ENCODE data around the gene TMEM207.
"Not testable (repeated sequence)": the region's sequence is repeated elsewhere in the genome, so short reads cannot be mapped to it uniquely, and the experiment has no call there.

TMEM207 gene

DNA sequence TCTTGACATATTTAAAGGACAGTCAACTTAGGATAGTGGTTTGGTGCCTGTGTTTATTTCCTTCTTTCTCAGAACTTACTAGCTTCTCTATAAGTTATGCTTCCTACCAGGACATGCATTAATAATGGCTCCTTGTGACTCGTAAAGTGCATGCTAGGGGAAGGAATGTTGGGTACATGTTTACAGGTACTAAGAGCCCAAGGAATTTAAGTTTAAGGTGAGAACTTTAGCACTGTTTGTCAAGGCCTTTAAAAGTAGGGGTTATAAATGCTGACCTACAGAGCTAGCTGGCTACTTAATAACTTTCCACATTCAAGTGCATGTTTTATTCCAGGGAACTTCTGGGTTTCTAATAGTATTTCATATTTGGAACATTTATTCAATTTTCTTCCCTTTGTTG, at the start of gene TMEM207:
TSS of gene TMEM207 (minus strand) at position 101 of the 400 bp plus-strand sequence. CDS start at position 9, 92 bp downstream.
- DNase-seq = no peak

DNA sequence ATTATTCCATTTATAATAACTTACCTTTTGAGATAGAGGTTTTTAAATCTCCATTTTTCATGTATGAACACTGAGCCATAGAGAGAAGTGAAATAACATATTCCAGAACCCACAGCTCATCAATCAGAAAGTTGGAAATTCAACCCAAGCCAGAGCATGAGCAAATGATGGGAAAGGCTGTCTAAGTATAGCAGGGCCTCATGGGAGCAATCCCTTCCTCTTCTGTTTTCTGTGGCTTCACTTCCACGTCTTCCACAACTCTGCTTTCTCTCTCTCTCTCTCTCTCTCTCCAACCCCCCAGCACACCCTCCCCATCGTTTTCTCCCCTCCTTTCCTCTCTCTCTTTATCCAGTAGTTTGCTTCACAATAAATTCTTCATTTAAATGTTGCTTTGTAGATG, 49.4 kb upstream of the TMEM207 start:
- DNase-seq = no peak

DNA sequence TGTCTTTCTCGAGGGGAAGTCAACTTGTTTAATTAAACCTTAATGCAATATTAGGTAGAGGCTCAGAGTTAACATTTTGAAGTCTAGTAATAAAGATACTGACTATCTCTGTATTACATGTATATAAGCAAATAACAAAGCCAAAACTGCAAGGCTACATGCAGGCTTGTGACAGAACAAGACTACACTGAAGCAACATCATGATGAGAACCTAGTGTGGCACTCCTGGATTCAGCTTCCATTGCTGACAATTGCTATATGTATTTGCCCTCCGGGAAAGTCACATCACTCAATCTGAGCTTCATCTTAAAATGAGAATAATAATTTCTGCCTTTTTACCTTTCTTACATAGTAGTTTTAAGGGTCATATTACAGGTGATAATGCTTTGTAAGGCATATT, 48.6 kb upstream of the TMEM207 start:
- no peak for DNase-seq

DNA sequence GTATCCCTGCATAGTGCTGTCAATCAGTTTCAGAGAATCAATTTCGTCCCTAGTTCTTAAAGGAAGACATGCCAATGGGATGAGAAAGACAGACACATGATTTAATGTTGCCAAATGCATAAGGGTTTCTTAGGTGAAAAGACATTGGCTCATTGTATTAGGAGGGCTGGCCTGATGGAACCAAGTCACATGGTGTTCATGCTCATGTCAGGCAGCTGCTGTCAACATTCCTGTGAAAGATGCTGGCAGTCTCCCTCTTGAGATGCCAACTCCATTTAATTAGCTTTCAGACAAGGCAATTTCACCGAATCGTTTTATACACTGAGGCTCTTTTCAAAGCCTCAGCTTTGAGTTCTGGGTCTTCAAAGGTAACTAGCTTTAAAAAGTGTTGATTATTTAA, 48.1 kb upstream of the TMEM207 start:
- no peak for DNase-seq

DNA sequence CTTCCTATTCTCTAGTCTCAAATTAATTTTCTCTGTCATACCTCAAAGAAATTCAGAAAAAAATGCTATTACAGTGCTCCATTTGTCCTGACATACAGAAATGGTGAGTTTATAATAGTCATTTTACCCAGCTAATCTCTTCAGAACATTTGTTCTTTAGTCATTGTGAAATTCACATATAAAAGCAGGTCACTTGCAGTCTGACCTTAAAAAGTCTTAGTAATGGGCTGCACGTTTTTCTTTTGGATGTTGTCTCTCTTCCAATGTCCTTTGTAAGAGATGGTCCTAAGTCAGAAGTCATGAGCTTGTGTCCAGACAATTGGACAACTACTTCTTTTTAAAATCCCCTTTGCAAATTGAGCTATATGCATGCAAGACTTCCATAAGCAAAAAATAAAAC, 47.2 kb upstream of the TMEM207 start:
- DNase-seq = no peak

DNA sequence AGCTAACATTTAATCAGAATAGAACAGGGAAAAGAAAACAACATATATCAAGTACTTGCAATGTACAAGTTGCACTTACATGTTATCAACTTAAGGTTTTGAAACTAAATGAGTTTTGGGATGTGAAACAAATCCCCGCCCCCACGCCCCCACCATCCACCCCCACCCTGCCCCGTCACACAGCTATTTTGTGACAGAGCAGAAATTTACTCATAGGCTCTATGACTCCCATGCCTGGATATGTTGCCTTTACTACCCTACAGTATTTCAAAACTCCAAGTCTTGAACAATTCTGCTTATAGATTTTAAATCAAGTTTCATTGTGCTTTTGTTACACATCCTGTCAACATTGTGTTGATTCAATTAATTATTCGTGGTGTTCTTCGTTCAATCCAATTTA, 46.1 kb upstream of the TMEM207 start:
- no peak for DNase-seq

DNA sequence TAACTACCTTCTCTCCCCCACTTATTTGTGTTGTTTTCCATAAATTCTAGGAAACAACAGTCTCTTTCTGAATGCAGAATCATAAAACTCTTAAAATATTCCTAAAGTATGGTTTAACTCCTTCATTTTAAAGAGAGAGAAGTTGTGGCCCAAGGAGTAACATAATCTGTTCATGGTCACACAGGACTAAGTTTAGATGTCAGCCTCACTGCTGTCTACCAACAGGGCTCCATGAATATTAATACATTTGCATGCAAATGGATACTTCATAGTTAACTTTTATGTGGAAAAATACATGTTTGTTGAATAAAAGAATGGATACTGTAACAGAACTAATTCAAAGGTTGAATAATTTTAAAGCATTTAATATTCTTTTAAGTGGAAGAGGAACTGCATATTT, 45.7 kb upstream of the TMEM207 start:
- DNase-seq = no peak

DNA sequence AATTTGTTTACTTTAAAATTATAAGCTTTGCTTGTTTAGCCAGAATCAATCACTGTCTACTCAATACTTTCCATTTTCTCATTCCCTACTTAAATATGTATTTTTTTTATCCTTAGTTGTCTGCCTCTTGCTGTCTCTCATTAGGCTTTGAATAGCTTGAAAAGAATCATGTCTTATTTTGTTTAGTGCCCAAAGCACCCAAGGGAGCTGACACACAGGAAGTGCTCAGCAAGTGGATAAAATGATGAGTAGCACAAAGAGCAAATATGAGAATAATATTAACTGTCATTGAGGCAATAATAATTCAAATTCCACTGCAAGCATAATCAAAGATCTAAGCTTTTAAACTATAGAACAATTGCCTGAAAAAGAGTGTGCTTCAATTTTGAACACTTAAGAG, 45.2 kb upstream of the TMEM207 start:
- DNase-seq = no peak

DNA sequence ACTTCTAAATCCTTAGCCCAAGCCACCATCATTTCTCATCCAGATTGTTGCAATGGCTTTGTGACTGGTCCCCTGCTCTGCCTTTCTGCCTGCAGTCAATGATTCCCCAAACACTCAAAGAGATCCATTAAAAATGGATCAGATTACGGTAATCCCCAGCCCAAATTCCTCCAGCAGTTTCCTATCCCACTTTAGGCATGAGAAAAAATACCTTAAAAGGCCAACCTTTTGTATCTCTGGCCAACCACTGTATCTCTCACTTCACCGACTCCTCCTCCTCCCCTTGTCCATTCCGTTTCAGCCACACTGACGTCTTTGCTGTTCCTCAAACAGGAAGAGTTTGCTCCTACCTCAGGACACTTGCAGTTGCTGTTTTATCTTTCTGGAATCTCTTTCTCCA, 43.3 kb upstream of the TMEM207 start:
- no peak for DNase-seq

DNA sequence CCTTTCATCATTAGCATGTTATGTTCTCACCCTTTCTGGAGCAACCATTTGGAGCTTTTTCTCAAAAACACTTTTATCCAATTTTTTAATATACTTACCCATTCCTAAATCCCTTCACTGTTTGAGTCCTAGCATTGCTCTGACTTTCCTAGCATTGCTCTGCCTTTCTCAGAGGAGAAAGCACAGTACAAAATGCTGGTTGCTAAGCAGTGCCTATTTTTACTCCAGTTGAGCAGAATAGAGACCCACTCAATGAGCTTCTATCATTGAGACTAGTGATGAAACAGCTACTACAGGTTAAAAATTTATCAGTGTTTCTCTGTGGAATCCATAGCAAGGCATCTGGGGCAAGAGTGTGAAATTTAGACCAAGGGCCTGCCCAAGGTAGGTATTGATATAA, 42.4 kb upstream of the TMEM207 start:
- no peak for DNase-seq

DNA sequence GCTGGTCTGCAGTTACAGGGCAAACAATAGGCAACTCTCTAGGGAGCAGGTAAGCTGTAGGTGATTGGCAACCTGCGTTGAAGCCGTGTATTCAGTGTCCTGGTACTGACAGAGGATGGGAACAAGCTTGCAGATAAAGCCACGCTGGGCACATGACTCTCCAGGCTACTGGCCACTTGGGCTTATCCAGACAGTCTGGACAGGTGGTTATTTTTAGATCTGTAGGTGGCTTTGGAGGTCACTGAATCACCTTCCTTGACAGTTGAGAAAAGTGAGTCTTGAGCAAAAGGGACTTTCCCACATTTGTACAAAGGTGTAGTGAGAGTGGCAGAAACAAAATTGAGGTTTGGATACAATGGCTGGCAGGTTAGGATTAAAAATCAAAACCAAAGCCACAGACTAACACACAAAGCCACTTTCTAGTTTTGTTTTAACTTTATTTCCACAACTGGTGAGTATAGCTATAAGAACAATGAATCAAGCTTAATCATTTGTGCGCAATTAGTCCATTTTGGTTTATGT, 41.9 kb upstream of the TMEM207 start:
- peak in 1 of 4 experiments; percentile 1 for DNase-seq

DNA sequence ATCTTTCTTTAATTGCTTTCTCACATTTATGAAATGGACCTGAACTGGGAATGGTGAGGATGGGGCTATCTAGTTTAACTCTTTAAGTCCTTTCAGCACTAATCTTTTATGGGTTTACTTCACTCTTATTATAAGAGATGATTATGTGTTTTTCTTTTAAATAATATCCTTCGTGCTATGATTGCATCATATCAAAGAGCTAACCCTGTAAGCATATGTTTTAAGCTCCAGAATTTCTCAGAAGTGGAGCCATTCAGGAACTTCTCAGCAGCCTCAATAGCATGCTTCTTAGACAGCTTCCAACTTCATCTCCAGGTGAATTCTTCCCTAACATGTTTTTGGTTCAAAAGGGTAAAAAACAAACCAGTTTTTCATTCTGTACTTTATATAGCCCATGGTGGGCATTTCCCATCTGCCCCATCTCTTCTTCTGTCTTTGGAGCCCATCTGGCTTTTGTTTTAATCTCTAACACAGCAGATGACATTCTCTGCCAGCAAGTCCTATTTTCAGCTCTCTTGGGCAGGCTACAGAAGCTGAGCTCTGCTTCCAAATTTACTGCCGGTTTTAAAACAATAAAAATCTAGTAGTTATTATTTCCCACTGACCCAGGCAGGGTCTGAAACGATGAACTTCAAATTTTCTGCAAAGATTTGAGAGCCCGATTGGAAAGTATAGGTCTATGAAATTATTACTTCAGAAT, 37.4 kb upstream of the TMEM207 start:
- DNase-seq = no peak

DNA sequence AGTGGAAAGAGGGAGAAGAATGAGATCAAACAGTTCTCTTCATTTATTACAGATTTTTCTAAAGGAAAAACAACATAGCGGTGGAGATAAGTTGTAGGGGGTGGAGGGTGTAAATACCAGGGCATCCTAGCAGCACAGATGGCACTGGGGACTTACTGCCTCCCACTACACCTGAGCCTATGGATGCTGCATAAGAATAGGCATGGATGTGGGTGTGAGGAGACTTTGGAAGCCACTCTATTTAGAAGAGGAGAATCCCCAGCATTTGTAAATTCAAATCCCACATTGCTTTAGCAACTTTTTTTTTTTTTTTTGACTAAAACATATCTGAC, 36.8 kb upstream of the TMEM207 start:
- no peak for DNase-seq

DNA sequence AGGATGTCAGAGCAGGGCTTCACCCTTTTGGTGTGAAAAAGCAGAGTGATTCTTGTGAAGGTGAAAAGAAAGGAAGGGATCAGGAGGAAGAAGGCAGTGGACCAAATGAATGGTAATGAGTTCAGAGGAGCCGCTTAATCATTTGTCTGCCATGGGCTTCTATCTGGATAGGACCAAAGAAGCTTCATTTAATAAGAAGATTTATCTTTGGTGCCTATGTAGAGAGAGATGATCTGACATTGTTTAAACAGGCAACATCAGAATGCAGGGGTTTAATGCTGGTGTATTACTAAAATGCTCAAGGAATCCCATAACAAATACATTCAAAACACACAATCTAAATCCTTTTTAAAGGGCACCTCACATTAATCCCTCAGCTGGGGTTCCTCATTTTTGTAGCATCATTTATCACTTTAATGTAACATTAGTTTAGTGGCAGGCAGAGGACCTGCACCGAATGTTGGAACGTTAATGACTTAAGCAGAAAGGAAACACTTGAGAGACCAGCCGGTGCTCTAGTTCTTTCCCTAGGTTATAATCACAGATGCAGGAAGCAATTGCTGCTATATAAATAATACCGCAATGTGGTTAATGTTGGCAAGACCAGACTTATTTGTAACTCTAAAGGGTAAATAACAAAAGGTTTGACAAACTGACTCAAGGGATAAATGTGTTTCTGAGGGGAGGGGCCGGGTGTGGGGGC, 36.3 kb upstream of the TMEM207 start:
- no peak for DNase-seq

DNA sequence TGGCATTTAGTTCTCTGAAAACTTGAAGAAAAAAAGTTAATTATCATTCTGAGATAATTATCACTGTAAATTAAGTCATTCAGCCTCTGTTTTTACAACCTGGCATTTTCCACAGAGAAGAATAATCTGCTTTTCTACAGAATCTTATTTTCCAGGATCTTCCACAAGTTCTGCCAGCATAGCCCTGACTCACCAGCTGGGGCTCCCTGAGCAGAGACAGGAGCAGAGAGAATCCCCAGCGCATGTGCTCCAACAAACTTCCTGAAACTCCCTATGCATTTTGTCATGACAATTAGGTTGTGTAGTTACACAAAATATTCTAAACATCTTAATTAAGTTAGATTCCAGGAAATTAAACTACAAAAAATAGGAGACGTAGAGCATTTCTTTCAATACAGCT, 32.1 kb upstream of the TMEM207 start:
- DNase-seq = no peak

DNA sequence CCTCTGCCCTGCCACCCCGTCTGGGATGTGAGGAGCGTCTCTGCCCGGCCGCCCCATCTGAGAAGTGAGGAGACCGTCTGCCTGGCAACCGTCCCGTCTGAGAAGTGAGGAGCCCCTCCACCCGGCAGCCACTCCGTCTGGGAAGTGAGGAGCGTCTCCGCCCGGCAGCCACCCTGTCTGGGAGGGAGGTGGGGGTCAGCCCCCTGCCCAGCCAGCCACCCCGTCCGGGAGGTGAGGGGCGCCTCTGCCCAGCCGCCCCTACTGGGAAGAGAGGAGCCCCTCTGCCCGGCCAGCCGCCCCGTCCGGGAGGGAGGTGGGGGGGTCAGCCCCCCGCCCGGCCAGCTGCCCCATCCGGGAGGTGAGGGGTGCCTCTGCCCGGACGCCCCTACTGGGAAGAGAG, 23.6 kb upstream of the TMEM207 start:
- not testable (repeated sequence) for DNase-seq

DNA sequence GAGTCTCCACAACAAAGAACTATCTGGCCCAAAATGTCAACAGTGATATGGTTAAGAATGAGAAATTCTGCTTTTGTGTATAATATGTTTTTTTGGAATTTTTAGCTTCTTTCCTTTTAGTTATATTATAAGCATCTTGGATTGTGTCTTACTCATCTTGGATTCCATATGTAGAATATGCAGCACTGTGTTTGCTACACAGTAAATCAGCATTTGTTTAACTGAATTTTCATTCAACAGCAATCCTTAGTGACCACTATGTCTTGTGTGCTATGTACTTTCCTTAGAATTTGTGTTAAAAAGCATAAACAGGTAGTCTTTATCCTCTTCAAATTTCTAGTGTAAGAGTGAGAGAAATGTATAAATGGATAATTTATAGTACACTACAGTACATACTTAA, 18.2 kb upstream of the TMEM207 start:
- no peak for DNase-seq

DNA sequence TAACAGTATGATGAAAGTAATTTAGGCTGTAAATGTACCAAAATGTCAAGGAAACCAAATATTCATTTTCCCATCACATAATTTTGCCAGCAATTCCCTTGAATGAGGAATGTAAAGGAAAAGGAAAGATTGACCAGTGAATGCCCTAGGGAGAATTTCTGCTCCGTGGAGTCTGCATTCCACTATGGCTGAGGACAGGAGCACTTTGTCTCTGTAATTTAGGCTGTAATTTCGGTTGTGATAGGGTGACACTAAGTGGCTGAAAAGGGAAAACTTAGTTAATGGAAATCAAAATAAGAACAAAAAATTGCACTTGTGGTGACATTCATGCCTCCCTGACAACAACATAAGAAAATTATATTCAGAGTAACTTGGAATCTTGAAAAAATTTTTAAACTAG, 8.3 kb upstream of the TMEM207 start:
- no peak for DNase-seq

DNA sequence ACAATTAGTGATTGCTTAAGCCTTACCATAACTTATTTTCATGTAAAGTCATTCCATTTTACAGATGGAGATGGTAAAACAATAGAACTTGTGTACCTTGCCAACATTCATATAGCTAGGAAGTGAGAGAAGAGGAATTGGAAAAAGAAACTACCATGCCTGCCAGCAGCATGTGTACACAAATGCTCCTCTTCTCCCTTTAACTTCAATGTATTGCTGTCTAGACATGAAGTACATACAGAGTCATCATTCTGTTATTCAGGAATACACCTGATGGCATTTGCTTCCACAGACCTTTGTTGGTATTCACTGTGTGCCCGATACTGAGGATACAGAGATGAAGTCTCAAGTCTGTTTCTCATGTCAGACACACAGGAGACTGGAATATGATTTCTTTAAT, 7.1 kb upstream of the TMEM207 start:
- DNase-seq = no peak

DNA sequence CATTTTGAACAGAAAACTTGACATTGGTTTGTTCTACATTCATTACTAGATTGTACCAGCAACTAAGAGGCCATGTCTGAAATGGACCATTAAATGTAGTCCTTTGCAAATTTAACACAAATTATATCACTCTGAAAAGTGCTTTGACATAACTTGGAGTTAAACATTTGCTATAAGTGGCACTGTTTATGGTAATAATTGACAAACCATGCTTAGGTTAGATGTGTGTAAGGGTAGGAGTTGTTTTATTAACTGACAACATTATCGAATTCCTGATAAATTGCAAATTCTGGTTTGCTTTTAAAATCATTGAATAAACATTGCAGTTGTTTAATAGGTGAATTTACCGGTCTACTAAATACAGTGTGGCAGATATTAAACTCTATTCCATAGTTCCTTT, 6.1 kb upstream of the TMEM207 start:
- no peak for DNase-seq

DNA sequence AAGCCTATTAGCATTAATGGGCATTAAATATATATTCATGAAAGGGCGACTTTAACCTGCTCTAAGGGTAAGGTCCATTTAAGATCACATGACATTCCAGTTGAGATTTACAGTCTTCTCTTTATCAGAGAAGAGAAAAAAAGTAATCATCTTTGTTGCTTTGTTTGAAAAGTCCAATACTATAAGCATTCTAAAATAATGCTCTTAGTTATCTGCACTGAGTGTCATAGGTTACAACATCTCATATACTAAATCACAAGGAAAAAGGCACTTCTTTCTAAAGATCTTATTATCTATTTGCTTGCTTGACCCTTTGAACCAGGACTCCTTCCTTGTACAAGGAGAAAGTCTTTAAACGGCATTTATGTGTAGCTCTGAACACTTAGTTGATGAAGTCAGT, 1.4 kb downstream of the TMEM207 start:
- DNase-seq = no peak

DNA sequence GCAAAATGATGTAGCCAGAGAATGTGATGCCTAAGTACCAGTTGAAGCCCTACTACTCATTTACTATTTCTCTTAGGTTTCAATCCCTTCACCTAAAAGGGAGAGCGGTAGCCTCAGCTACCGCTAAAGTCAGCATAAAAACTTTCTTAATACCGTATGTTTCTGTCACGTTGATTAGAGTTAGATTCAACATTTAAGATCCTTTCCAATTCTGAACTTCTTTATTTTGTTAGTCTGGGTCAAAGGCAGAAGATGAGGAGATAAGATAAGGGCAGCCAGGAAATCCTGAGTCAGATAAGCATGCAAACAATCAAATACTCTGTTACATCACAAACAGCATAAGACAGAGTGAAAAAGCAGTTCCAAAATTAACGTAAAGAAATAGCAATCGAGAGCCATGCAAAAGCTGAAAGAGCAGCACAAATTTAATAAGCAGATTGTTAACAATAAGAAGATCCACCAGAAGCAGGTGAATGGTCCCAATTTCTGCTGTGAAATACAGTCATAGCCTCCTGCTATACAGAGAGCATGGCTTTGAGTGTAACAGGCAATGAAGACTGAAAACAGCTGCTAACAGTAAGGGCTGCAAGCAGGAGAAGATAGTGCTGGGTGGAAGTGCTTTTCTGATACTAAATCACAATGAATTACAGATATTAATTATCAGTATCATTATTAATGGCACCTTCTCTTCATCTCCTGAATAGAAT, 3.0 kb downstream of the TMEM207 start:
- no peak for DNase-seq

DNA sequence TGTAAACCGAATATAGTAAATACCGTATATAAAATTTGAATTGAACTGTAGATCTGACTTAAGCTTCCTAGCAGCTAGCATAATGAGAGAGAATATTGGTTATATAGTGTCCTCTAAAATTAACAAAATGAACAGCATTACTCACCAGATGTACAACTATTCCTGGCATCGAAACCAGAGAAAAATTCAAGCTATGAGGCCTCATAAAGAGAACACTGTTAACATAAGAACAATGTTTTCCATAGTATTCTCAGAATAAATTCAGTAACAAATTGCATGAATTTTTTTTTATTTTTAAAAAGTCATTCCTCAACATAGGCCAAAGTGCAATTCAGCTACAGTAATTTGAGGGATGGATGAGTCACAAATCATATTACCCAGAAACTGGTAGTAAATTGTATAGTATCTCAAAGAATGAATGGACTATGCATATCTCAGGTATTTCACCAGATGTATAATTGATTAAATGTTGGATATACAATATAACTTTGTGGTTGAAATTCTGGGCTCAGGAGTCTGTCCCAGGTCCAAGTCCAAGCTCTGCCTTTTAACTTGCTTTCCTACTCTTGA, 5.0 kb downstream of the TMEM207 start:
- DNase-seq = no peak

DNA sequence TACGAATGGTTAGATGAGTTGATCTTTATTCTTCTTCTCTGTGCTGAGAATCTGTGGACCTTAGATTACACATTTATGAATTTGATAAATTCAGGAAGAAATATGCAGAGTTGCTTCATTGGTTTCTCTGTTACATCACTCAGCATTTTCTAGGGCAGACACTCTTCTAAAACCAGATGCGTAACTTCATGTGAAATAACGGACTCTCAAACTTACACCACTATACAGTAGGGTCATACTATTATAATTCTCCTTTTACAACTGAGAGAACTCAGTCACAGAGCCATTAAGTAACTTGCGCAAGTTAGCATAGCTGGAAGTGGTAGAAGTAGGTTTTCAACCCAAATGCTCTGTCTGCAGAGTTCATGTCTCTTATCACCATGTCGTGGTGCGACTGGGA, 5.7 kb downstream of the TMEM207 start:
- no peak for DNase-seq
